Measurements from ENCODE around the gene LRRC7.

DNA sequence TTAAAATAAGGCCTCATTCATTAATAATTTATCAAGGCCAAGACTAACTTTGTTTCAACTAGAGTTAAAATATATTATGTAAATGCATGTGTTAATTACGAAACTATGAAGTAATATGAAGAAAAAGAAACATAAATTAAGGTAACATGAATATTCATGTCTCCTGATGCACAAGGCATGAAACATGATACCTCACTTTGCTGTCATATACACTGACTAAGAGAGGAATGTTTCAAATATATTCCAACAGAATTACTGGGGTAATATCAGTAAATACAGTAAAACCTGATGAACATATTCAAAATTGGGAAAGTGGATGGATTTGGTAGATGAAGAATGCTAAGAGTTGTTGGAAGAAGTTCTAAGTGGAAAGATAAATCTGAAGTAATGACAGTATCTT lies 274.6 kb downstream of the LRRC7 start:
- TF ChIP-seq, protein P1, sequence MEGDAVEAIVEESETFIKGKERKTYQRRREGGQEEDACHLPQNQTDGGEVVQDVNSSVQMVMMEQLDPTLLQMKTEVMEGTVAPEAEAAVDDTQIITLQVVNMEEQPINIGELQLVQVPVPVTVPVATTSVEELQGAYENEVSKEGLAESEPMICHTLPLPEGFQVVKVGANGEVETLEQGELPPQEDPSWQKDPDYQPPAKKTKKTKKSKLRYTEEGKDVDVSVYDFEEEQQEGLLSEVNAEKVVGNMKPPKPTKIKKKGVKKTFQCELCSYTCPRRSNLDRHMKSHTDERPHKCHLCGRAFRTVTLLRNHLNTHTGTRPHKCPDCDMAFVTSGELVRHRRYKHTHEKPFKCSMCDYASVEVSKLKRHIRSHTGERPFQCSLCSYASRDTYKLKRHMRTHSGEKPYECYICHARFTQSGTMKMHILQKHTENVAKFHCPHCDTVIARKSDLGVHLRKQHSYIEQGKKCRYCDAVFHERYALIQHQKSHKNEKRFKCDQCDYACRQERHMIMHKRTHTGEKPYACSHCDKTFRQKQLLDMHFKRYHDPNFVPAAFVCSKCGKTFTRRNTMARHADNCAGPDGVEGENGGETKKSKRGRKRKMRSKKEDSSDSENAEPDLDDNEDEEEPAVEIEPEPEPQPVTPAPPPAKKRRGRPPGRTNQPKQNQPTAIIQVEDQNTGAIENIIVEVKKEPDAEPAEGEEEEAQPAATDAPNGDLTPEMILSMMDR (IDR thresholded peaks at IDR 0.05; ENCODE audit: low read length) = no peak
- TF ChIP-seq EZH2 (optimal IDR thresholded peaks at IDR 0.05; ENCODE audit: low read depth, low read length) (no peak), EZH2phosphoT487 (IDR thresholded peaks at IDR 0.05; ENCODE audit: low read length) (no peak)
